Measurements from ENCODE around the gene ERC1. TPM values are rescaled to one million over a fixed set of nuclear protein-coding genes. Genes with fewer than 3 reads are reported as not detected.

ERC1 gene
- polyA plus RNA-seq, 2 of the 4 experiments (the other 2 are of a cell fraction), result 14.2 to 20.9 TPM

GRCh38 chr12:1013618-1014489 lies 22.8 kb downstream of the ERC1 start:
- peak overlapping the region; percentile 61 to 68 for H3K27ac ChIP-seq
- no peak overlapping the region for H3K4me3 ChIP-seq
- ChIA-PET CTCF (interaction anchor here (1.5 to 1.8 kb wide), 2 partner anchors 64 to 443 kb away, joined by 3 read pairs; partner anchors contain the start of gene RAD52), POLR2A (interaction anchor here (0.7 kb wide), 1 partner anchor 22 kb away, joined by 4 read pairs; no protein-coding TSS in a partner anchor)
- peak in 1 of 2 experiments; percentile 80 for DNase-seq (ENCODE audit: low read depth in 1 of 2, low spot score in 1 of 2)
- TF ChIP-seq RAD21 (conservative IDR thresholded peaks at IDR 0.05 in 1 of 2, IDR thresholded peaks at IDR 0.05 in 1 of 2), result no peak
- TF ChIP-seq RFX5 (IDR thresholded peaks at IDR 0.05), result no peak
- TF ChIP-seq HOXB5 (CRISPR knock-in tag; IDR thresholded peaks at IDR 0.05), result no peak
- TF ChIP-seq FOSL2 (IDR thresholded peaks at IDR 0.05), result 0 out of 2 replicates have a peak, but pooled peaks have one; percentile 27
- peak; percentile 67 for TF ChIP-seq FOSL2 (CRISPR knock-in tag; IDR thresholded peaks at IDR 0.05)
- TF ChIP-seq GATA3 (IDR thresholded peaks at IDR 0.05; ENCODE audit: borderline replicate concordance), result no peak
- no peak for TF ChIP-seq JUN (IDR thresholded peaks at IDR 0.05)
- no peak for TF ChIP-seq ATOH8 (CRISPR knock-in tag; IDR thresholded peaks at IDR 0.05; ENCODE audit: low read depth)
- TF ChIP-seq MAX (IDR thresholded peaks at IDR 0.05), result peak; percentile 10; the same call in 1 of the 2 replicates
- no peak for TF ChIP-seq MAFK (IDR thresholded peaks at IDR 0.05; ENCODE audit: partially characterized antibody)
- H3K4me2 ChIP-seq, result peak overlapping the region; percentile 67
- H3K4me1 ChIP-seq, result peaks cover 26% of the 10 kb centered on the region
- peak; percentile 96 to 98 for ATAC-seq
- WGBS (ENCODE audit: missing lambda C conversion rate), result 44% methylated on average over 10 of the region's 10 CpGs
- no peak for FAIRE-seq
- H3K9me3 ChIP-seq, result no peaks in the 10 kb centered on the region

GRCh38 chr12:1019283-1019682 lies 28.3 kb downstream of the ERC1 start:
- FAIRE-seq (no peak), ATAC-seq (no peak), DNase-seq (ENCODE audit: low read depth in 1 of 2, low spot score in 1 of 2) (no peak)
- TF ChIP-seq CBX8 (IDR thresholded peaks at IDR 0.05) (no peak), HEYL (CRISPR knock-in tag; IDR thresholded peaks at IDR 0.05) (no peak), TFCP2L1 (CRISPR knock-in tag; IDR thresholded peaks at IDR 0.05) (no peak), EHMT2 (IDR thresholded peaks at IDR 0.05; ENCODE audit: low read depth) (no peak), BCL3 (IDR thresholded peaks at IDR 0.05) (no peak)
- ChIA-PET CTCF (interaction anchor here (0.6 to 1.1 kb wide), 4 partner anchors 74 to 174 kb away, joined by 3 read pairs; no protein-coding TSS in a partner anchor), POLR2A (no interaction called here)
- peaks cover 6% of the 10 kb centered on the region for H3K4me1 ChIP-seq
- H3K27ac ChIP-seq, result no peak overlapping the region
- no peak overlapping the region for H3K4me3 ChIP-seq
- WGBS (ENCODE audit: missing lambda C conversion rate), result 83% methylated on average over 5 of the region's 5 CpGs
- H3K4me2 ChIP-seq, result no peak overlapping the region
- H3K9me3 ChIP-seq, result no peaks in the 10 kb centered on the region

GRCh38 chr12:1020389-1020788 lies 29.4 kb downstream of the ERC1 start:
- Histone ChIP-seq H3K4me2 (no peak overlapping the region), H3K27ac (no peak overlapping the region), H3K4me3 (no peak overlapping the region), H3K9me3 (no peaks in the 10 kb centered on the region), H3K4me1 (peaks cover 3% of the 10 kb centered on the region; the same call in 1 of the 3 replicates)
- ChIA-PET CTCF (interaction anchor here (1.1 kb wide), 1 partner anchor 175 kb away, joined by 3 read pairs; no protein-coding TSS in a partner anchor), POLR2A (no interaction called here)
- ATAC-seq (no peak), FAIRE-seq (no peak), DNase-seq (ENCODE audit: low read depth in 1 of 2, low spot score in 1 of 2) (no peak)
- WGBS (ENCODE audit: missing lambda C conversion rate), result 92% methylated on average over 3 of the region's 3 CpGs
- TF ChIP-seq JUN (IDR thresholded peaks at IDR 0.05) (no peak), ZNF302 (CRISPR knock-in tag; IDR thresholded peaks at IDR 0.05) (no peak), TP53 (CRISPR knock-in tag; IDR thresholded peaks at IDR 0.05) (no peak), RCOR1 (IDR thresholded peaks at IDR 0.05; ENCODE audit: low read depth, low read length) (no peak), FOSL2 (IDR thresholded peaks at IDR 0.05) (no peak), FOSL2 (CRISPR knock-in tag; IDR thresholded peaks at IDR 0.05) (no peak), TFCP2L1 (CRISPR knock-in tag; IDR thresholded peaks at IDR 0.05) (no peak), BHLHE40 (IDR thresholded peaks at IDR 0.05; ENCODE audit: low read depth, low read length) (no peak), HOXA7 (CRISPR knock-in tag; IDR thresholded peaks at IDR 0.05) (no peak), SREBF2 (IDR thresholded peaks at IDR 0.05) (no peak), FOSB (CRISPR knock-in tag; IDR thresholded peaks at IDR 0.05) (no peak), USF2 (IDR thresholded peaks at IDR 0.05) (no peak), KDM1A (IDR thresholded peaks at IDR 0.05; ENCODE audit: low read depth) (no peak), MAX (IDR thresholded peaks at IDR 0.05) (no peak), ZFP36 (IDR thresholded peaks at IDR 0.05; ENCODE audit: borderline replicate concordance, partially characterized antibody) (no peak), CBX2 (IDR thresholded peaks at IDR 0.05; ENCODE audit: borderline replicate concordance, low read depth) (no peak), ESRRA (IDR thresholded peaks at IDR 0.05; ENCODE audit: borderline replicate concordance, low read length) (no peak), HMGXB4 (CRISPR knock-in tag; IDR thresholded peaks at IDR 0.05; ENCODE audit: borderline replicate concordance) (no peak), MAFK (IDR thresholded peaks at IDR 0.05; ENCODE audit: partially characterized antibody) (no peak)
